DOHH2 (cell line): ENCODE measurements around the gene ATP6V0A1.

Source experiments
- H3F3A ChIP-seq: fragments of 200-600 bp; sonication (generic), shearing (Covaris generic); 2 replicates; pipeline ENCODE4 v1.6.0; 2016; ENCODE audit warnings: antibody characterized with exemption, mild to moderate bottlenecking; ENCODE audit not compliant: control insufficient read depth, insufficient read depth
- H3K27ac ChIP-seq: fragments of 200-600 bp; sonication (generic); 2 replicates; pipeline ENCODE4 v1.5.1; 2014; ENCODE audit warnings: low read depth, mild to moderate bottlenecking, low read length, moderate library complexity
- H3K27me3 ChIP-seq: fragments of 200-600 bp; sonication (generic); 2 replicates; pipeline ENCODE4 v1.6.1; 2014; ENCODE audit warnings: mild to moderate bottlenecking, low read length, mixed read lengths; ENCODE audit not compliant: control insufficient read depth
- H3K36me3 ChIP-seq: fragments of 200-600 bp; sonication (generic); 2 replicates; pipeline ENCODE4 v1.6.1; 2014; ENCODE audit warnings: mild to moderate bottlenecking, low read length, moderate library complexity, mixed read lengths; ENCODE audit not compliant: control insufficient read depth
- H3K4me1 ChIP-seq: fragments of 200-600 bp; sonication (generic); 2 replicates; pipeline ENCODE4 v1.6.1; 2014; ENCODE audit warnings: mild to moderate bottlenecking, low read length, mixed read lengths; ENCODE audit not compliant: control insufficient read depth
- H3K4me2 ChIP-seq: fragments of 200-600 bp; sonication (generic); 2 replicates; pipeline ENCODE4 v1.6.0; 2014; ENCODE audit warnings: mild to moderate bottlenecking, low read length, moderate library complexity
- H3K4me3 ChIP-seq: fragments of 200-600 bp; sonication (generic); 2 replicates; pipeline ENCODE4 v1.5.1; 2014; ENCODE audit warnings: mild to moderate bottlenecking, low read length, mixed read lengths
- H3K79me2 ChIP-seq: fragments of 200-600 bp; sonication (generic); 2 replicates; pipeline ENCODE4 v1.6.1; 2014; ENCODE audit warnings: mild to moderate bottlenecking, low read length, mixed read lengths; ENCODE audit not compliant: control insufficient read depth
- H3K9me2 ChIP-seq: fragments of 200-600 bp; sonication (generic); replicated peaks from 2 replicates; pipeline ENCODE4 v1.6.1; 2014; ENCODE audit warnings: mild to moderate bottlenecking, low read length, mixed read lengths; ENCODE audit not compliant: control insufficient read depth
- H3K9me3 ChIP-seq: fragments of 200-600 bp; sonication (generic); 2 replicates; pipeline ENCODE4 v1.6.1; 2014; ENCODE audit warnings: antibody characterized with exemption, low read length, mixed read lengths; ENCODE audit not compliant: control insufficient read depth, insufficient read depth
- H4K20me1 ChIP-seq: fragments of 200-600 bp; sonication (generic); 2 replicates; pipeline ENCODE4 v1.6.0; 2014; ENCODE audit warnings: low read depth, mild to moderate bottlenecking, antibody characterized with exemption, low read length, moderate library complexity; ENCODE audit not compliant: control insufficient read depth, insufficient read depth
- CTCF ChIP-seq: fragments of 200-600 bp; sonication (generic); IDR thresholded peaks from one replicate; pipeline ENCODE4 v1.5.1; 2014; ENCODE audit warnings: antibody characterized with exemption, mild to moderate bottlenecking, low read depth, low read length; ENCODE audit not compliant: poor library complexity, severe bottlenecking
- EZH2phosphoT487 ChIP-seq: fragments of 200-600 bp; sonication (generic); IDR thresholded peaks from 2 replicates; pipeline ENCODE4 v1.6.1; 2017; ENCODE audit warnings: borderline replicate concordance, mild to moderate bottlenecking, antibody characterized with exemption, low read length, moderate library complexity, mixed read lengths

Gene ATP6V0A1

GRCh38 chr17:42431758-42432161, 26.9 kb upstream of the ATP6V0A1 start:
- Histone ChIP-seq H3K27me3 (peaks cover 52% of the 10 kb centered on the region), H4K20me1 (no peaks in the 10 kb centered on the region), H3K79me2 (no peaks in the 10 kb centered on the region), H3K4me1 (no peaks in the 10 kb centered on the region), H3K9me3 (no peaks in the 10 kb centered on the region), H3K27ac (no peak overlapping the region), H3K9me2 (no peaks in the 10 kb centered on the region), H3K36me3 (no peaks in the 10 kb centered on the region), H3K4me2 (no peak overlapping the region), H3F3A (no peaks in the 10 kb centered on the region), H3K4me3 (no peak overlapping the region)
- TF ChIP-seq EZH2phosphoT487 (no peak), CTCF (no peak)

GRCh38 chr17:42436391-42436790, 22.3 kb upstream of the ATP6V0A1 start:
- Histone ChIP-seq H3F3A (no peaks in the 10 kb centered on the region), H3K4me2 (no peak overlapping the region), H4K20me1 (no peaks in the 10 kb centered on the region), H3K9me2 (no peaks in the 10 kb centered on the region), H3K4me3 (no peak overlapping the region), H3K27ac (no peak overlapping the region), H3K27me3 (peaks cover 43% of the 10 kb centered on the region), H3K9me3 (no peaks in the 10 kb centered on the region), H3K4me1 (peaks cover 4% of the 10 kb centered on the region), H3K79me2 (no peaks in the 10 kb centered on the region), H3K36me3 (no peaks in the 10 kb centered on the region)
- TF ChIP-seq CTCF (no peak), EZH2phosphoT487 (no peak)

GRCh38 chr17:42438600-42439567, 19.8 kb upstream of the ATP6V0A1 start:
- H3K4me2 ChIP-seq = no peak overlapping the region
- H4K20me1 ChIP-seq = no peaks in the 10 kb centered on the region; the same call in 1 of the 2 replicates
- H3K27ac ChIP-seq = no peak overlapping the region
- no peaks in the 10 kb centered on the region for H3K79me2 ChIP-seq
- H3K4me1 ChIP-seq = peaks cover 4% of the 10 kb centered on the region
- no peaks in the 10 kb centered on the region for H3F3A ChIP-seq
- H3K9me2 ChIP-seq = no peaks in the 10 kb centered on the region
- no peaks in the 10 kb centered on the region for H3K9me3 ChIP-seq
- no peaks in the 10 kb centered on the region for H3K36me3 ChIP-seq
- peaks cover 43% of the 10 kb centered on the region for H3K27me3 ChIP-seq
- no peak overlapping the region for H3K4me3 ChIP-seq
- peak; percentile 46 for TF ChIP-seq CTCF
- TF ChIP-seq EZH2phosphoT487 = no peak
